ENCODE measurements around the gene DPH7.

DPH7 gene

DNA sequence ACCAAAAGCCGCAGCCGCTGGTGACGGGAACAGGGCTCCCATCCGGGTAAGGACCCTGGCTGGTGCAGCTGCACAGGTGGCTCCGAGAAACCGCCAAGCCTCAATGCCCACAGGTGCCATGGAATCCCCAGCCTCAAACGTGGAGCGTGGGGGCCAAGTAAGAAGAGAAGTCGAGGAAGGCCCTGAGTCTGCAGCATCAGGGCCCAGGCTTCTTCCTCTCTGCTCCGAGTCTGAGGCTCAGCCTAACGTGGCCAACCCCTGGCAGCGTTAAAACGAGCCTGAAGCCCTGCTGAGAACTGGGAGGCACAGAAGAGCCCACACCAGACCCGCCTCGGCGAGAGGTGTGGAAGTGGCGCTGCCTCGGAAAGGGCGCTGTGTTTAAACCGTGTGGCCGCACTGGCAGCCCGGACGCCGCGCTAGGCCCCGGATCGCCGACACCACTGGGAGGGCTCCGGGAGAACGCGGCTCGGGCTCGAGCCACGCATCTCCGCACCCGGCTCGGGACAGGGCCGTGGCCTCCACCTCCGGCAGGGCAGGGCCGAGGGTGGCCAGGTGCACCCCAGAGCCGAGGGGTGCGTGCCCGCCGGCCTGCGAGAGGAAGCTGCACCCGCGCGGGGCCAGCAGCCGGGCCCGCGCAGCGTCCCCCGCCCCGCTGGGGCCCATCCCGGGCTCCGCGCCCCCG lies 10.9 kb upstream of the DPH7 start:
- Histone ChIP-seq H3K4me3 (ENCODE audit: low read depth, low read length) (peak overlapping the region; percentile 67), H3K9me3 (ENCODE audit: control insufficient read depth, insufficient read depth, low read length) (no peaks in the 10 kb centered on the region), H3K36me3 (ENCODE audit: control insufficient read depth, insufficient read depth, low read length) (peaks cover 42% of the 10 kb centered on the region), H3K9ac (ENCODE audit: low read depth, low read length) (peak overlapping the region; percentile 66; the same call in 1 of the 2 replicates), H3K27ac (ENCODE audit: low read depth, low read length) (no peak overlapping the region), H3K4me1 (ENCODE audit: control insufficient read depth, insufficient read depth, low read length) (0 out of 2 replicates have a peak, but pooled peaks cover 6% of the 10 kb centered on the region), H3K27me3 (ENCODE audit: control insufficient read depth, insufficient read depth, low read length) (no peaks in the 10 kb centered on the region)

DNA sequence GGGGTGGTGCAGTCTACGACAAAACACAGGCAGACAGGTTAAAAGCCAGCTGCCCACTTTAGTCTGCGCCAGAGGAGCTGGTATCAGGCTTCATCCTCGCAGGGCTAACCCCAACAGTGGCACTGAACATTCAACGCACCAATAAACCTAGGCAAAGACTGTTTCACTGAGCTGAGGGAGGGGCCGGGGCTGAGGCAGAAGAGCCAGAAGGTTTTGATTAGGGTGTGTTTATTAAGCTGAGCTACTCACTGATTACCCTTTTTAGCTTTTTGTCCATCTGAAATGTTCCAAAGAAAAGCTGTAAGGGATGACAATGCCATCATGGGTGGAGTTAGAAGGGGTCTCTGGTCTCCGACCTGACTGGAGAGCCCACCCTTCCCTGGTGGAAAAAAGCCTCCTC lies 10.2 kb upstream of the DPH7 start:
- no peak overlapping the region for H3K27ac ChIP-seq (ENCODE audit: low read depth, low read length)

DNA sequence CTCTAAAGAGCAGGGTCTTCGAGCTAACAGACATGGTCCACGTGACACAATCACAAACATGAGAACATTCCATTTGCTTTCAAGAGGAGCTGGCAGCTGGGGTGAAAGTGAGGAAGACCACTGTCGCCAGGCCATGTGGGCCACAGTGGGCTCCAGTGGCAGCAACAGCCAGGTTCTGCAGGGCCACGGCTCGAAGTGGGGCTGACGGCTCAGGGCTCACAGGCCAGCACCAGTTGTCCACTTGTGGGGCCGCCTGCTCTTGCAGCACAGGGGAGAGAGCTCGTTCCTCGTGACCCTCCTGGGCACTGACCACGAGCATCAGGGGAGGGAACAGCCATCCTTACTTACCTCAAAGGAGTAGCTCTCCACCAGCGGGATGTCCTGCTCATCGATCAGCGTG lies 9.6 kb upstream of the DPH7 start:
- no peak overlapping the region for H3K27ac ChIP-seq (ENCODE audit: low read depth, low read length)
- no peak overlapping the region for H3K4me3 ChIP-seq (ENCODE audit: low read depth, low read length)
- no peak overlapping the region for H3K9ac ChIP-seq (ENCODE audit: low read depth, low read length)
- no peaks in the 10 kb centered on the region for H3K9me3 ChIP-seq (ENCODE audit: control insufficient read depth, insufficient read depth, low read length)
- 0 out of 2 replicates have a peak, but pooled peaks cover 6% of the 10 kb centered on the region for H3K4me1 ChIP-seq (ENCODE audit: control insufficient read depth, insufficient read depth, low read length)
- H3K27me3 ChIP-seq (ENCODE audit: control insufficient read depth, insufficient read depth, low read length), result no peaks in the 10 kb centered on the region
- H3K36me3 ChIP-seq (ENCODE audit: control insufficient read depth, insufficient read depth, low read length), result peaks cover 55% of the 10 kb centered on the region

More for the DNA sequence above, 10.2 kb upstream of the DPH7 start:
- Histone ChIP-seq H3K9ac (ENCODE audit: low read depth, low read length) (no peak overlapping the region), H3K27me3 (ENCODE audit: control insufficient read depth, insufficient read depth, low read length) (no peaks in the 10 kb centered on the region), H3K4me1 (ENCODE audit: control insufficient read depth, insufficient read depth, low read length) (0 out of 2 replicates have a peak, but pooled peaks cover 6% of the 10 kb centered on the region), H3K36me3 (ENCODE audit: control insufficient read depth, insufficient read depth, low read length) (peaks cover 49% of the 10 kb centered on the region), H3K9me3 (ENCODE audit: control insufficient read depth, insufficient read depth, low read length) (no peaks in the 10 kb centered on the region), H3K4me3 (ENCODE audit: low read depth, low read length) (peak overlapping the region; percentile 67)

DNA sequence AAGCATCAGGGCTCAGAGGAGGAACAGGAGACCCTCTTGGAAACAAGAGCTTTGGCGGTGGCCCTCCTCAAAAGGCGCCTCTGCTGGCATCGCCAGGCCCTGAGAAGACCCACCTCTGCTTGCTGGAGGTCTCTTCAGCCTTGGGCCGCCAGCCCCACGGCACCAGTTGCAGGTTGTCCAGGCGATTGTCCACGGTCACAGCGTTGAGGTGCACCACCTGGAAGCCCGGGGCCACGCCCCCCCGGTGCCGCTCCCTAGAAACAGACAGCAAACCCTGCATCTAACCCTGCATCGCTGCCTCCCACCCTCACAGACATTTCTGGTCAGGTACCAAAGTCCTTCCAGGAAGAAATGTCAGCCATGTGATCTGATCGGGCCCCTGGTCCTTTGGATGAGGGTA lies 8.1 kb upstream of the DPH7 start:
- H3K9ac ChIP-seq (ENCODE audit: low read depth, low read length), result no peak overlapping the region
- peaks cover 69% of the 10 kb centered on the region for H3K36me3 ChIP-seq (ENCODE audit: control insufficient read depth, insufficient read depth, low read length)
- no peaks in the 10 kb centered on the region for H3K27me3 ChIP-seq (ENCODE audit: control insufficient read depth, insufficient read depth, low read length)
- H3K27ac ChIP-seq (ENCODE audit: low read depth, low read length), result no peak overlapping the region
- no peak overlapping the region for H3K4me3 ChIP-seq (ENCODE audit: low read depth, low read length)
- H3K4me1 ChIP-seq (ENCODE audit: control insufficient read depth, insufficient read depth, low read length), result 0 out of 2 replicates have a peak, but pooled peaks cover 6% of the 10 kb centered on the region
- no peaks in the 10 kb centered on the region for H3K9me3 ChIP-seq (ENCODE audit: control insufficient read depth, insufficient read depth, low read length)

DNA sequence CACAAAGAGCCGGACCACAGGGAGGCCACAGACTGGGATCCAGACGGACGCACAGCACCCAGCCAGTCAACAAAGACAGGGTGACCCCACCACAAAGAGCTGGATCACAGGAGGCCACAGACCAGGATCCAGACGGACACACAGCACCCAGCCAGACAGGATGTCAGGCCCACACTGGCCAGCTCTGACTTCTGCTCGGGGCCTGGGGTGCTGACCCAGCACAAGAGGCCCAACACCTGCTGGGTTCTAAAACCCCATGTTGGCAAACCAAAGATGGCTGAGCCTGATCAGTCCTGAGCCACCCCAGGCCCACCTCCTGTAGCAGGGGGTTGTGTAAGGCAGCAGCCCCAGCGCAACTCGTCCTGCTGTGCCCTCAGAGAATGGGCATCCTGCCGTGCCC lies 5.2 kb upstream of the DPH7 start:
- Histone ChIP-seq H3K9ac (ENCODE audit: low read depth, low read length) (no peak overlapping the region), H3K27ac (ENCODE audit: low read depth, low read length) (no peak overlapping the region), H3K4me3 (ENCODE audit: low read depth, low read length) (no peak overlapping the region), H3K4me1 (ENCODE audit: control insufficient read depth, insufficient read depth, low read length) (peaks cover 14% of the 10 kb centered on the region), H3K9me3 (ENCODE audit: control insufficient read depth, insufficient read depth, low read length) (no peaks in the 10 kb centered on the region), H3K36me3 (ENCODE audit: control insufficient read depth, insufficient read depth, low read length) (peaks cover 84% of the 10 kb centered on the region), H3K27me3 (ENCODE audit: control insufficient read depth, insufficient read depth, low read length) (no peaks in the 10 kb centered on the region)

DNA sequence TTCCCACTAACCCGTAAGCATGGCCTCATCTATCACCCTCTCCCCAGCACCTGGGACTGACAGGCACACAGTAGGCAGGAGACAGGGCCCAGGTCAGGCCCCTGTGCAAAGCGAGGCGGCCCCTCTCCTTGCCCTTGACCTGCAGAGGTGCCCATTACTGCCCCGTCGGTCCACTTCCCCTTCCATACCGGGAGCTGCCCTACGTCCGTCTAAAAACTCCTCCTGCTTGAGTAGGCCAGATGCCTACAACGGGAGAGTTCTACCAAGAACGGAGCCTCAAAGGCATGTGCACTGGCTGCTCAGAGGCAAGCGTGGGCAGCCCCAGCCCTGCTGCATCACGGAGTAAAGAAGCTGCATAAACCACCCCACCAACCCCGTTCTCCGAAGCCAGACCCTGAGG lies 4.6 kb upstream of the DPH7 start:
- Histone ChIP-seq H3K4me1 (ENCODE audit: control insufficient read depth, insufficient read depth, low read length) (peaks cover 13% of the 10 kb centered on the region), H3K9me3 (ENCODE audit: control insufficient read depth, insufficient read depth, low read length) (no peaks in the 10 kb centered on the region), H3K27me3 (ENCODE audit: control insufficient read depth, insufficient read depth, low read length) (no peaks in the 10 kb centered on the region), H3K36me3 (ENCODE audit: control insufficient read depth, insufficient read depth, low read length) (peaks cover 78% of the 10 kb centered on the region), H3K4me3 (ENCODE audit: low read depth, low read length) (no peak overlapping the region), H3K9ac (ENCODE audit: low read depth, low read length) (no peak overlapping the region), H3K27ac (ENCODE audit: low read depth, low read length) (no peak overlapping the region)

DNA sequence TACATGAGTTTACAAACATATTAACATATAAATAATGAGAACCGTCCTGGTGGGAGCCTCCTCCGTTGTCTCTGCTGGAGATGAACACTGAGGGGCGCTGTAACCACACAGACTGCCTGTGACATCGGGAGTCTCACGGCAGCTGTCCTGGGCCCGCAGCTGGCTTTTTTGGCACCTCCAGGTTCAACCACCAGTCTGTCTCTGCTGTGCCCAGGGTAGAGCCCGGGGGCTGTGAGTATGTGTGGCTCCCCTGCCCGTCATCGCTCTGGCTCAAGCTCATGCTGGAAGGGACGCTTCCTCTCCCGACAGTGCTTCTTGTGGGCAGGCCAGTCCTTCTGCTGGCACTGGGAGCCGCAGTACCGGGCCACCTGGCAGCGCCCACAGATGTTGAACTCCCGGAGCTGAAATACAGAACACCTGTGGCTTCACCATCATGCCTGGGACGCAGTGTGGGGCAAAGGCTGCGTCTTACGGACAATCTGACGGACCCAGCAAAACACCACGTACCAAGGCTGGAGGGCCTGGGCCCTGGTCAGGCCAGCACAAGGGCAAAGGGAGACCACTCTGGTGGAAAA lies 3.6 kb upstream of the DPH7 start:
- Histone ChIP-seq H3K4me3 (ENCODE audit: low read depth, low read length) (no peak overlapping the region), H3K36me3 (ENCODE audit: control insufficient read depth, insufficient read depth, low read length) (peaks cover 68% of the 10 kb centered on the region), H3K4me1 (ENCODE audit: control insufficient read depth, insufficient read depth, low read length) (peaks cover 17% of the 10 kb centered on the region), H3K27me3 (ENCODE audit: control insufficient read depth, insufficient read depth, low read length) (no peaks in the 10 kb centered on the region), H3K9me3 (ENCODE audit: control insufficient read depth, insufficient read depth, low read length) (no peaks in the 10 kb centered on the region), H3K9ac (ENCODE audit: low read depth, low read length) (no peak overlapping the region), H3K27ac (ENCODE audit: low read depth, low read length) (no peak overlapping the region)

DNA sequence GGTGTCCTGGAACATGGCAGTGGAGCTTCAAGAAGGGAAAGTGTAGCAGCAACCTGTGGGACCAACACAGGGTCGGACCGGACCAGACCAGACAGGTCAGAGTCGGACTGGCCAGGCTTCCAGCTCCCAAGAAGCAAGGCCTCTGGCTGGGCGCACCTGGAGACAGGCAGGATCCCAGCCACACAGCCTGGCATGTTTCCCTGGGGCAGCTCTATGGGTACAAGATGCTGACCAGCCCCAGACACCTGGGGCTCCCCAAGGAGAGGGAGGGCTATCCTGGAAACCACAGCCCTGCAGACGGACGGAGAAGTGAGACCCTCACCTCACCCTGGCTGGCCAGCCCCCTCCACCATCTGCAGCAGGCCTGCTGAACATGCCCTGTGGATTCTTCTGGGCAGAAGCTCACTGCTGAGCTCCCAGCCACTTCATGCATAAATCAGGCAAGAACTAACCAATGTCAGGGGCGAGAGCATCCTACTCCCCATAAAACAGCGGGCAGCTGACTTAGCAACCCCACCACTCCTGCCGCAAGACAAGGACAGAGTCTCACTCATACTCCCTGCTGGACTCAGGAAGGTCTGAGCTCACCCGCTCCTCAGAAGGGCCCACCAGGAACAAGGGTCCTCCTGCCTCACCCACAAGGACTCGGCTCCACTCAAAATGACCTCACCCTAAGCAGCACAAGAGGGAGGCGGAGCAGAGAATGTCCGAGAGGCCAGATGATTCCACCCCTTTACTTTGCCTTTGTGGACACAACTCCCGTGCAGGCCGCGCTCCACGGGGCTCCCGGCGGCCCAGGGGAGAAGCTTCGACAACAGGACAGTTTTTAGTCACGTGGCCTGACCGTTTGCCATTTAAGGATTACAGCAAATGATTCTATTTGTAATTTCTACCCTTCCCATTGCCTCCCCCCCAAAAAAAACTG lies 2.9 kb upstream of the DPH7 start:
- Histone ChIP-seq H3K27me3 (ENCODE audit: control insufficient read depth, insufficient read depth, low read length) (no peaks in the 10 kb centered on the region), H3K27ac (ENCODE audit: low read depth, low read length) (no peak overlapping the region), H3K9ac (ENCODE audit: low read depth, low read length) (no peak overlapping the region), H3K4me3 (ENCODE audit: low read depth, low read length) (no peak overlapping the region), H3K4me1 (ENCODE audit: control insufficient read depth, insufficient read depth, low read length) (peaks cover 17% of the 10 kb centered on the region), H3K9me3 (ENCODE audit: control insufficient read depth, insufficient read depth, low read length) (no peaks in the 10 kb centered on the region), H3K36me3 (ENCODE audit: control insufficient read depth, insufficient read depth, low read length) (peaks cover 61% of the 10 kb centered on the region)

DNA sequence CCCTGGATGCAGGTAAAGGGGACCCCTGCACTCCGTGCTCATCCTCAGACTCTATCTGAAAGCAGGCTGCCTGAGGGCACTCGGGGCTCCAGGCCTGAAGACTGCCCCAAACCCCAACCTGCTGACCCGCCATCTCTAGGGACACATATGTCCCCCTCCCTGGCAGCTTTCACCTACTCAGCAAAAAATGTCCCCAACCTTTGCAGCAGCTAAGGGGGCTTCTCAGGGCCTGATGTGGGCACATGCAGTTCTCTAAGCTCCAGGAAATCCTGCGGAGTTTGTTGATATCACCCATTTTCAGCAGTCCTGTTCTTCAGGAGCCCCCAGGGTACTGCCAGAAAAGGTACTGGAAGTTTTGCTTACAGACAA lies 2.2 kb upstream of the DPH7 start:
- Histone ChIP-seq H3K4me3 (ENCODE audit: low read depth, low read length) (no peak overlapping the region), H3K4me1 (ENCODE audit: control insufficient read depth, insufficient read depth, low read length) (peaks cover 17% of the 10 kb centered on the region), H3K9ac (ENCODE audit: low read depth, low read length) (no peak overlapping the region), H3K27ac (ENCODE audit: low read depth, low read length) (no peak overlapping the region), H3K27me3 (ENCODE audit: control insufficient read depth, insufficient read depth, low read length) (no peaks in the 10 kb centered on the region), H3K36me3 (ENCODE audit: control insufficient read depth, insufficient read depth, low read length) (peaks cover 60% of the 10 kb centered on the region), H3K9me3 (ENCODE audit: control insufficient read depth, insufficient read depth, low read length) (no peaks in the 10 kb centered on the region)

DNA sequence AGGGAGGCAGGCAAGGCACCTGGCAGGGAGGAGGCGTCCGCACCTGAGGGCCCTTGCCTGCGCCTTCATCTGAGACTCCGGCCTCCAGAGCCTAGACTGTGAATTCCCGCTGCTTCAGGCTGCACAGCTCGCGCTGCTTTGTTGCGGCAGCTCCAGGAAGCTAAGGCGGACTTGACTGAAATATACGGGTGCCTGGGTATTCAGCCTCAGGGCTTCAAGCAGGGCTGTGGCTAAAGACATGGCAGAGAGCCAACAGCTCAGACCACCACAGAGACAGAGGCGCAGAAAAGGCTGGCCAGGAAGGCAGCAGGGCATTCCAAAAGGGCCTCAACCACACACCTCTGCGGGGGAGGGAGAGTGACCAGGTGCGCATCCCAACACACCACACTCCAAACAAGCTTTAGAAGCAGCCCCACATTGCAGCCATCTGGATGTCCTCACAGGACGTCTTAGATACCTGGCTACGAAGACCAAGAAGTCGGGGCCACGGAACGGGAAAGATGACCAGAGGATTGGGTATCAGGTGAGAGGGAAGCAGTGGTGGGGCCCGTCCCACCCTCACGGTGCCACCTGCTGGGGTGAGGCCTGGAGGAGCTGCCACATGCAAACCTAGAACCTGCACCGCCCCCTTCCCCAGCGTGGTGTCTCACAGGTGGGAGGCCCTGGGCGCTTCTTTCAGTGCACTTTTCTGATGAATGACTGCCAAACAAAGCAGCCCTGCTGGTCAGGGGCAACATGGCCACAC lies 1.7 kb upstream of the DPH7 start:
- Histone ChIP-seq H3K4me1 (ENCODE audit: control insufficient read depth, insufficient read depth, low read length) (peaks cover 17% of the 10 kb centered on the region), H3K9me3 (ENCODE audit: control insufficient read depth, insufficient read depth, low read length) (no peaks in the 10 kb centered on the region), H3K36me3 (ENCODE audit: control insufficient read depth, insufficient read depth, low read length) (peaks cover 60% of the 10 kb centered on the region), H3K4me3 (ENCODE audit: low read depth, low read length) (no peak overlapping the region), H3K9ac (ENCODE audit: low read depth, low read length) (no peak overlapping the region), H3K27ac (ENCODE audit: low read depth, low read length) (no peak overlapping the region), H3K27me3 (ENCODE audit: control insufficient read depth, insufficient read depth, low read length) (no peaks in the 10 kb centered on the region)

All from HUES48 (cell line).